HCEC 1CT (cell line): ENCODE data around the gene FHOD3.

Experiments used
- DNase-seq: peaks from one replicate; pipeline ENCODE4 v3.0.0-alpha.2; 2017

The FHOD3 gene

DNA sequence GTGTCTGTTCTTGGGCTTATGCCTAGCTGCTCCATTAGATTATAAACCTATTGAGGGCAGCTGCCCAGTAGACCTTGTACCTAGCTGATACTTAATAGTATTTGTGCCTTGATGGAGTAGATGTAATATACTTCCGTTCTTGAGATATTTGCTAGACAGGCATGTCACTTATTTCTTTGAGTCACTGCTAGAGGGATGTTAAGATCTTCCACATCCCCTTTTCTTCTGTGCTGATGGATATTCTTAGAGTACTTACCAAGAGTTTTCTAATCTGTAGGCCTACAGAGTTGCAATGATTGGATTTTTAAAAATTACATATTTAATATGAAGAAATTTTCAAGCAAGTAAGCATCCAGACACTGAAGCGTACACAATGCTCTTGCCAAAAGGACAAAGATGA is 304.6 kb downstream of the FHOD3 start:
- no peak for DNase-seq

DNA sequence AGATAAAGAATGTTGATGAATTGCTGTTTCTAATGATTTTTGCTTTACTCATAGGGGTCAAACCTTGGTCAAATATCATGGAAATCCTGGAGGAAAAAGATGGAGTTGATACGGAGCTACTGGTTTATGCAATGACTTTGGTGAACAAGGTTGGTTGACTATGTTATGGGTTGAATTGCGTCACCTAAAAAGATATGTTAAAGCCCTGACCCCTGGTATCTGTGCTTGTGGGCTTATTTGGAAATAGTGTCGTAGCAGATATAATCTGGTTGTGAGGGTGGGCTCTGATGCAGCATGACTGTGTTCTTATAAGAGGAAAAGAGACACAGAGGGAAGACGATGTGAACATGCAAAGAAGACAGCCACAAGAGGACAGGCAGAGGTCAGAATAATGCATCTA is 305.1 kb downstream of the FHOD3 start:
- no peak for DNase-seq

GRCh38 chr18:36608107-36608506 is 310.6 kb downstream of the FHOD3 start:
- no peak for DNase-seq

GRCh38 chr18:36610258-36610657 is 312.7 kb downstream of the FHOD3 start:
- no peak for DNase-seq

DNA sequence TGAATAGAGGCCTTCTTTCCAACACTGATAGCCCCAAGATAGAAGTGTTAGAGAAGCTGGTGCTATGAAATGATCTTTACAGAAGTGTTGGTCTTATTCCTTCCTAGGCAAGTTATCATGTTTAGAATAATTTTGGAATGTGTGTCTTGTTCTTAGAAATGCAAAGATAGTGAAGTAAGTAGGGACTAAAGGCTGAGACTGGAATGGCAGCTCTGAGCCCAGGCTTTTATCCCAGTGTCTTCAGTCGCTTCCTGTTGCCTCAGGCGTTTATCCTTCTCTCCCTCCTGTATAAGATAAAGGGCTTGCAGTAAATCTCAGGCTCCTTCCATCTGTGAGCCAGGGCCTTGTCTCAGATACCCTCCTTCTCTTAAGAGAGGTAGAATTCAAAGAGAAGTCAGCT is 313.1 kb downstream of the FHOD3 start:
- no peak for DNase-seq

- DNase-seq: no peak
Measured at GRCh38 chr18:36613069-36613468, 315.6 kb downstream of the FHOD3 start.

DNA sequence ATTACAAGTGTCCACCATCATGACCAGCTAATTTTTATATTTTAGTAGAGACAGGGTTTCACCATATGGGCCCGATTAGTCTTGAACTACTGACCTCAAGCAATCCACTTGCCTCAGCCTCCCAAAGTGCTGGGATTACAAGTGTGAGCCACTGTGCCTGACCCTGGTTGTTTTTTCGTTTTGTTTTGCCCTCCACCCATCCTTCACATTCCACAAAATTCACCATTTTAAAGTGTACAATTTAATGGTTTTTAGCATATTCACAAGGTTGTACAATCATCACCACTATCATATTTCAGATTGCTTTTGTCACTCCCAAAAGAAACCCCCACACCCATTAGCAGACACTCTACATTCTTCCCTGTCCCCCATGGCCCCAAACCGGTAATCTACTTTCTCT is 316.3 kb downstream of the FHOD3 start:
- DNase-seq: no peak

DNA sequence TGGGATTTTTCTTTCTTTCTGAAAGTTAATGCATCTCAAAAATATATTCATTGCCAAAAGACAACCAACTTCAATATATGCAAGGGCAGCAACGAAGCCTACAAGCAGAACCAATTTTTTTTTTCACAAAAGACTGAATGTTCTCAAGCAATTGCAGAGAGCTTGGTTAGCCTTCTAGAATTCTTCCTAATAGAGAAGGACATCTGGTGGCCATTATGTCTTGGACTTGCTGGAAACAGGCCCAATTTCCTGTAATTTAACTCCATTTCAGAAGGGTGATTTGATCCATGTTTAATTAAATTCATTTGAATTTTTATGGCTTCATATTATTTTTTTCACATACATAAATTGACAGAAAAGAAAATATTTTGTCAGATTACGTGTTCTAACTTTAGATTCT is 323.3 kb downstream of the FHOD3 start:
- DNase-seq: peak; percentile 17

- DNase-seq: no peak
Measured at GRCh38 chr18:36622610-36623009, 325.1 kb downstream of the FHOD3 start.

GRCh38 chr18:36623091-36623490 is 325.6 kb downstream of the FHOD3 start:
- no peak for DNase-seq

GRCh38 chr18:36623681-36624190 is 326.2 kb downstream of the FHOD3 start:
- DNase-seq: peak; percentile 2

DNA sequence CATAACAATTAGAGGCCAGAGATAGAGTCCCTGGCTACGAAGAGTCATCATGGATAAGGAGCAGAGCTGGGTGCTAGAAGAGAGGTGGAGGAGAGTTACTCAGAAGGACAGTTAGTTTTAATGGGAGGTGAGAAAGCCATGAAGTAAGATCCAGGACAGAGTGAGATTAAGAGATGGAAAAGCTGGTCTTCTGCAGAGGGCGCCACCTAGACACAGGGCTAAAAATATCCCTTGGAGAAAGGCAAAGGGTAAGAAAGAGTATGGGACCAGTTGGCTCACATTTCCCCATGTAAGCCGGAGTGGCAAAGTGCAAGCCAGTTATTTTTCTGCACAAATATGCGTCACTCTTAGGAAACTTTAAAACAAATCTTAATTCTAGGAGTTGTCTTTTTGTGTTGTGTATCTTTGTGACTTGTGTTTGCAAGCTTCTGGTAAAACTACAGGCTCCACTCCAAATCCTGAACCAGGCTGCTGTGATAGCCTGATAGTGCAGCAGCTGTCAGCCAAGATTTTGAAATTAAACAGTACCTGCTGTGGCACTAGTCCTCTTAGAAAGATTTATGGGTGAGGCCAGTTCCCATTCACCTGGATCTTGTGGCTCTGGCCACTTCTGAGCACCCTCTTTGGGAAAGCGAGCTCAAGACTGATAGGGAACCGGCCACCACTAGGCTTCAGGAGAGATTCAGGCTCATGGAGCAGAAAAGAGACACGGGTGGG is 327.1 kb downstream of the FHOD3 start:
- DNase-seq: no peak

DNA sequence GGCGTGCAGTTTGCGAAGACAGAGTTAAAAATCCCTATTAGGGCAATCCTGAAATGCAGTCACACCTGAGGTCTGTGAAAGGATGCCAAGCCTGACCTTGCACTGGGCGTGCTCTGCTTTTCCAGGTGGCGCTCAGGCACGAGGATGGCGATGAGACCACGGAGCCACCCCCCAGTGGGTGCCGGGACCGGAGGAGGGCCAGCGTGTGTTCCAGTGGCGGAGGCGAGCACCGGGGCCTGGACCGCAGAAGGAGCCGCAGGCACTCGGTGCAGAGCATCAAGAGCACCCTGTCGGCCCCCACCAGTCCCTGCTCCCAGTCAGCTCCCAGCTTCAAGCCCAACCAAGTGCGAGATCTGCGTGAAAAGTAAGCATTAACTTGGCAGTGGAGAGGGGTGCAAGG is 327.9 kb downstream of the FHOD3 start:
- no peak for DNase-seq

DNA sequence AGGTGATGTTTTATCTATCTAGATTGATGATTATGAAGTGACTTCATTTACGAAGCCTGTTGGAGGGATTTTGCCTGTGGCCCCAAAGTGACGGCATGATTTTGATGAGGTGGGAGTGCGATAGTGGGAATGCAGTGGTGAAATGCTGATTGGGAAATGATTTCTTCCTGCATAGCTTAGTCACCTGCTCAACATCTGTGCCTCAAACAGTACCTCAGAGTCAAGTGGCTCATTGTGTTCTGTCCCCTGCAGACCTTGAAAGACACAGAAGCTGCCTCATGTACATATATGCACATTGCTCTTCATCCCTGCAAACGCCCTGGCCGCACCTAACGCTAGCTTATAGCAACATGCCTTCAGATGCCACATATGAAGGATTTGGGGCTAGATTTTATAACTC is 330.1 kb downstream of the FHOD3 start:
- DNase-seq: no peak

- peak; percentile 58 for DNase-seq
Measured at GRCh38 chr18:36628435-36629137, 331.1 kb downstream of the FHOD3 start.

DNA sequence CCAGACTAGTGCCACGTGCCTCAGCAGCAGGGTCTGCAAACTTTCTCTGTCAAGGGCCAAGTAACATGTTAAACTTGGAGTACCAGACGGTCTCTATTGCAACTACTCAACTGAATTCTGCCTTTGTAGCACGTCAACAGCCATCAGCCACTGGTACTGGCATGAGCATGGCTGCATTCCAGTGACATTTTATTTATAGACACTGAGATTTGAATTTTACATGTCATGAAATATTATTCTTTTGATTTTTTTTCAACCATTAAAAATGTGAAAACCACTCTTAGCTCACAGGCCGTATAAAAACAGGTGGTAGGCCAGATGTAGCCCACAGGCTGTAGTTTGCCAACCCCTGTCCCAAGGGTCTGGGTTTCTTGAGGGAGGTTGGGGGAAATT is 331.6 kb downstream of the FHOD3 start:
- DNase-seq: no peak

GRCh38 chr18:36629836-36630235 is 332.3 kb downstream of the FHOD3 start:
- no peak for DNase-seq

DNA sequence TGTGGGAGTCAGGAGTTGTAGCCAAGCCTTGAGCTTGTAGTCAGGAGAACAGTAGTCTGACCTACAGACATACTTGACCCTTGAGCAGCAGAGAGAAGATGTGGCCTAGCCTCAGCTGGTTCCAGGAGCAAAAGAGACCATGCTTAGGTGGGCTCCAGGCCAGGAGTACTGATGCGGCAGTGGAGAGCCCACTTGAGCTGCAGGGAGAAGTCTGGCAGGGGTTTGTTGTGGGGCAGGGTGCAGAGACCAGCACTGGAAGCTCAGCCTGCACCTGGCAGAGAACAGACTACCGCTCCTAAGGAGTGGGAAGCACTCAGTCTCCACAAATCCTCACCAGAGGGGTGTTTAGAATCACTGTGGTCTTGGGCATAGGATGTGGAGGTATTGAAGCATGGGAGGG is 333.4 kb downstream of the FHOD3 start:
- DNase-seq: no peak

DNA sequence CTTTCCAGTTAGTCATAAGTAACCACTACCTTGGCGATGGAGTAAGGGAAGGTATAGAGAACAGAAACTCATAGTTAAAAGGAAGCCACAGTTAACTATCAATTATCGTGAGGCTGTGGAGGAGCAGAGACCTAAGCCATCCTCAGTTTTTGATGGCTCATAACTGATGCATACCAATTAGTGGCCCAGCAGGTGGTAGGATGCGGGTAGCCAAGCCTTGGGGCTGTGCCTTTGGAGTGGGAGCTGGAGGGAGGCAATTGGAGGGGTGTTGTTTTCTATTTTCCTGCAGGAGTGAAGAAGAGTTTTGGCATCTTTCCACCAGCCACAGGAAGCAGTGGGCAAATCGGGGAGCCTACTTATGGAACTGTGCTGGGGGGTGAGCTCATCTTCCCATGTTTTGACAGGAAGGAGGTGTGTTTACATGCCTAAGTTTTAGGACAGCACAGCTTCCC is 336.5 kb downstream of the FHOD3 start:
- no peak for DNase-seq

DNA sequence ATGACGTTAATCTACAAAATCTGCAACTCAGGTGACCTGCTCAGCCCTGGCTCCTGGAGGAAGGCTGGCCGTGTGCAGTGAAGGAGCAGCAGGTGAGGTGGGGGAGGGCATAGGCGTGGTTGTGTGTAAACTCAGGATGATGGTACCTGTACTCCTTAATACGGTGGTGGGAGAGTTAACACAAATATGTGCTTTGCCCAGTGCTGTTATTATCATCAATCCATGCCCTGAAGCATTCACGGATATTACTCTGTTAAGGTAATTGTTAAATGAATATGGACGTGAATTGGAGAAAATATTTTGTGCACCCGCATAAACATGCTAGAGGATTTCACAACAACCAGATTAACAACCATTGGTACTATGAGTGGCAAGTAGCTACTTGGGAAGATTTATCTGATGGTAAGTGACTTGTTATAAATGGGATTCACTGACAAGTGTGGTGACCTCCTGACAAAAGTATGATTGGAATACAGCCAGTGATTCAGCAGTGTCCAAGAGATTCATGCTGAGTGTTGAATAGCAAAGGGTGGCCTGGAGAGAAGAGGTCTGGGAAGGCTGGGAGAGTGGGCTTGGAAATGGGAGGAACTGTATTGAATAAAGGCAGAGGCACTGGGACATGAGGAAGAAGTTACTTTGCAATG is 337.2 kb downstream of the FHOD3 start:
- DNase-seq: no peak

DNA sequence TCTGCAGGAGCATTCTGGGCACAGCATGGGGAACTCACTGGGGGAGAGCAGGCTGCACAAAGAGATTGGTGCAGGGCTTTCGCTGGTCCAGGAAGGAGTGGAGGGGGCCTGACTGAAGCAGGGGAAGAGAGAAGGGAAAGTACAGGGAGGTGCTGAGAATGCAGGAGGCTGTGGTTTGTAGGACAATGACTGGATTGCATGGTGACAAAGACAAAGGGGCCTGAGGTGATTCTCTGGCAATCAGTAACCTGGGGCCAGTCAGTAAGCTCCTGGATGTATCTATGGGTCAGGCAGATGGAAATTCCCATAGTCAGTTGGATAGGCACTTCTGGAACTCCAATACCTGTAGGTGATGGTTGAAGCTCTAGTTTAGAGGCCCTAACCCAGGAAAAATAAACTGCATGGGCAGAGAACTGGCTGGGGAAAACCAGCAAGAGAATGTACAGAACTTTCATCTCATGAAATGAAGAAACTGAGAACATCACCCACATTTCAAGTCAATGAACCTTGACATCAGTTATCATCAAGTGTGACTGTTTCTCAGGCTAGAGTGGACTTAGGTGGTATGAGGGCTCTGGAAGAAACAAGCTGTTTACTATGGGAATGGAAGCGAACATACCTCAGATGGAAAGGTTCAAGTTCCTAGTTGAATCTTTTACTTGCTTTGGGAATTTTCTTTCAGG is 338.0 kb downstream of the FHOD3 start:
- DNase-seq: no peak

- DNase-seq: no peak
Measured at GRCh38 chr18:36636237-36636817, 338.8 kb downstream of the FHOD3 start.

- no peak for DNase-seq
Measured at GRCh38 chr18:36638224-36638623, 340.7 kb downstream of the FHOD3 start.
